HG03175 (cell line): ENCODE results near the gene ABHD2.
"Not testable (repeated sequence)": the region's sequence is repeated elsewhere in the genome, so short reads cannot be mapped to it uniquely, and the experiment has no call there.

Experiments used
- ATAC-seq: cut with Tn5 transposase; IDR thresholded peaks from one replicate; pipeline ENCODE4 v1.9.1; 2021; ENCODE audit warnings: mild to moderate bottlenecking, moderate library complexity; ENCODE audit not compliant: unreplicated experiment

The ABHD2 gene

DNA sequence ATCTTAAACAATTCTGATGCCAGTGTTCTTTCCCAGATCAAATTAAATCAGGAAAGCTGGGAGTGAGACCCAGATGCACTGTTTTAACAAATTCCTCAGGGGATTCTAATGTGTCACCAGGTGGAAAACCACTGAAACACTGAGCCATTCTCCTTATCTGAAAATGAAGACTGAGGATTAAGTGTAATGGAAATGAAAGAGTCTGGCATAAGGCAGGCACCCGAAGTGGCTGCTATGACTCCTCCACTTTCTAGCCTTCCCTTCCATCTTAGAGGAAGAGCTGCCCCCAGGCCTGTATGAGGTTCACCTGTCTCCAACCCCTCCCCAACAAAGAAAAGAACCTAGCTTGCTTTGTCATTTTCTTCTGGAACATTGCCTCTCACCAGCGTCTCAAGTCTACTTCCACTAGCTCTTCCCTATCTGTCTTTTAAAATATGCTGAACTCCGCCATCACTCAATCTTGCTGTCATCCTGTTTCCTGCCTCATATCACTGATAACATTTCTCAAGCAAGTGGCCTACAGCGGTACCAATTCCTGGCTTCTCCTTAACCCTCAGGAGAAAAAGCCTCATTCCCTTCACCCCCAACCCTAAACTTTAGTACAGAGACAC lies 13.7 kb upstream of the ABHD2 start:
- ATAC-seq = no peak

DNA sequence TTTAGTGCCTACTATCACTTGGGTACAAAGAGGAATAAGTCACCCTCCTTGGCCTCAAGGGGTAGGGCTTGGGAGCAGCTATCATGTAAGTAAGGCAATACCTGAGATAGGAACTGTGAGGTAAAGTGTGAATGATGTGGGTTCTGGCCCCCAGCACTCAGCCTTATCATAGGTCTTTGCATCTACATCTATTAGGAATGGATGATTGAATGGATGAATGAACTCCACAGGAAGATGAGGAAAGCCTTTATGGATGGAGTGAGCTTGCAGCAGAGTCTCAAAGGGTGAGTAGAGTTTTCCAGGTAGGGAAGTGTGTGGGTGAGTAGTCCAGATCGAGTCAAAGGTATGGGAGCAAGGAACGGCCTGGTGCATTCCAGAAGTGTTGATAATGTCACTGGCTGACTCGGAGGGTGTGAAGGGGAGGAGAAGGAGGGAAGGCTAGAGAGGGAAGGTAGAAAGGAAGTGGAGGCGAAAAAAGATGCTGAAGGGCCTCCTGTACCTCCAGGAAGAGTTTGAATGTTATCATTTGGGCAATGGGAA lies 13.1 kb upstream of the ABHD2 start:
- no peak for ATAC-seq

DNA sequence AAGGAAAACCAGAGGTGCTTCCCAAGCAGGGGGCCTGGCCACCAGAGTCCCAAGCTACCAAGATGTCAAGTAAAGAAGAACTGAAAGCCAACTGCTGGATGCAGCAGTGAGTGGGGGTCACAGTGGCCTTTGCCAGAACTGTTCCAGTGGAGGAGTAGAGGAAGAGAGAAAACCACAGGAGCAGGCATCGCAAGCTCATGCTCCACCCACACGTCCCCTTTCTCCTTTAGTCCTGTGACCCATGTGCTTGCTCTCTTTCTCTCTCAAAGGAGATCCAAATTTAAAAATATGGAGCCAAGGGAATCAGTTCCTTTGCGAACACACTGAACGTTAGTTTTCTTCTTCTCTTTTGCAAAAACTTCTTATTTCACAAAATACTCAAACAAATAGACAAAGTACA lies 12.4 kb upstream of the ABHD2 start:
- ATAC-seq = no peak

DNA sequence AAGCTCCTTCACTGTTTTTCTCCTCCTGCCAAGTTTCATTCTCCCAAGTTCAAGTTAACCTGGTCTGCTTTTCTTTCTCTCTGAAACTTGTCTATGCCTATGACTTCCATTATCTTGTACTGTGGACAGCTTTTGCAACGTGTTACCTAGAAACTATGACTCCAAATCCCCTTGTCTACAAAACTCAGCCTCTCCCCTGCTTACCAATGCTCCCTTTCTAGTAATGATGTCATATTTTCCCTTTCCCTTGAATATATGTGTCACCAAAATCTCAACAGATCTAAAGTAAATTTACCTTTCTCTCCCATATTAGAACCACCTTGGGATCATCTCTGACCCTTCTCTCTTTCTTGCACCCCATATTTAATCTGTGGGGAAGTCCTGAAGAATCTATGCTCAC lies 10.5 kb upstream of the ABHD2 start:
- ATAC-seq = no peak

DNA sequence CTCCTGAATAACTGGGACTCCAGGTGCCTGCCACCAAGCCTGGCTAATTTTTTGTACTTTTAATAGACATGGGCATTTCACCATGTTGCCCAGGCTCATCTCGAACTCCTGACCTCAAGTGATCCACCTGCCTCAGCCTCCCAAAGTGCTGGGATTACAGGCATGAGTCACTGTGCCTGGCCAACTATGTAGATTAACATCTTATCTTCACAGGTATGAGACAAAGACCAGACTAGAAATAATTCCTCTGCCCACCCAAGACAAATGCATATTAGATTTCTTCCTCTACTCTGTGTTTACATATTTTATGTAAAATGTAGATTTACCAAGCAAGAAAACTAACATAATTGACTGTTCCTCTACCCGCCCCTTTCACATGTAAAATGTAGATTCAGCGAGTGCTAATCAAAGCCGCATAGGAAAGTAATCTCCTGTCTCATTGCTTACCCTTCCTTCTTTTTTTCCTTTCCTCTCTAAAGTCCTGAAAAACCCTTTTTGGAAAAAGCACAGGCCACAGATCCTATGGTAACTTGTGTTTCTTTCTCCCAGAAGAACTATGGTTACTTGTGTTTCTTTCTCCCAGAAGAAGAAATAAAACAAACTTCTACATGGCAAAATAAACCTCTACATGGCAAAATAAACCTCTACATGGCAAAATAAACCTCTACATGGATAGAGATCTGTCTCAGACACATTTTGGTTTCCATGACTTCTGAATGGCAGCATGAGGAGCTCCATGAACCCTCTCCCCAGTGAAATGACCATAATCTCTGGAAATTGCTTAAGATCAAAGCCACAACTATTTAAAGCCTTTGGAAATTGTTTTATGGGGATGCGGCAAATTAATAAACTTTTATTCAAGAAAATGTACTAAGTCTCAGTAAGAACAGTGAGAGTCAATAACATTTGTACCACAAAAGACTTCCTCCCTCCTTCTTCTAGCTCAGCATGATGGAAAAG lies 9.1 kb upstream of the ABHD2 start:
- ATAC-seq = no peak

DNA sequence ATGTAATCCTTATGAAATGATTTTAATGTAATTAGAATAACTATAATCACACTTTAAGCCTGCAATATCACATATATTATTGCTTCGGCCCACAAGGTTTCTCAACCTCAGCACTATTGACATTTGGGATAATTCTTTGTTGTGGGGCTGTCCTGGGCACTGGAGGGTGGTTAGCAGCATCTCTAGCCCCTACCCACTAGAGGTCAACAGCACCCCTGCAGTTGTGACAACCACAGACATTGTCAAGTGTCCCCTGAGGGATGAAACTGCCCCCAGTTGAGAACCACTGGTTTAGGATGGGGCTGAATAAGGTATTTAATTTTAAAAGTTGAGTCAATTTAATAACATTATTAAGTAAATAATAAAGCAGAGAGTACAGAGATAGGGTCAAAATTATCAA lies 6.4 kb upstream of the ABHD2 start:
- no peak for ATAC-seq

DNA sequence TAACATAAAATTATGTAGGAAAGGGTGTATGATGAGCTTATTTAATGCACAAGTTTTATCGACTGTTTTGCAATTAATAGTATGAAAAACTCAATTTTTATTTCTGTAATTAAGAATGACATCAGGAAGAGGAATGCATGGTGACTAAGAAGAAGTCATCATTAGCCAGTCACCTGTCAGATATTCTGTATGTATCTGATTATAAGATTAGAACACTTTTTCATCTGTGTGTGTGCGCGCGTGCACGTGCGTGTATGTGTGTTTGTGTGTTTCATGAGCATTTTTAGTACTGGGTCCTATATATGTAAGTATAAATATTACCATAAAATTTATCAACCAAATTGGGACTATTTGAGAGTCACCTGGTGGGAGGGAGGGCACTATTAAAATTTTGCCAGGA lies 5.0 kb upstream of the ABHD2 start:
- ATAC-seq = no peak

DNA sequence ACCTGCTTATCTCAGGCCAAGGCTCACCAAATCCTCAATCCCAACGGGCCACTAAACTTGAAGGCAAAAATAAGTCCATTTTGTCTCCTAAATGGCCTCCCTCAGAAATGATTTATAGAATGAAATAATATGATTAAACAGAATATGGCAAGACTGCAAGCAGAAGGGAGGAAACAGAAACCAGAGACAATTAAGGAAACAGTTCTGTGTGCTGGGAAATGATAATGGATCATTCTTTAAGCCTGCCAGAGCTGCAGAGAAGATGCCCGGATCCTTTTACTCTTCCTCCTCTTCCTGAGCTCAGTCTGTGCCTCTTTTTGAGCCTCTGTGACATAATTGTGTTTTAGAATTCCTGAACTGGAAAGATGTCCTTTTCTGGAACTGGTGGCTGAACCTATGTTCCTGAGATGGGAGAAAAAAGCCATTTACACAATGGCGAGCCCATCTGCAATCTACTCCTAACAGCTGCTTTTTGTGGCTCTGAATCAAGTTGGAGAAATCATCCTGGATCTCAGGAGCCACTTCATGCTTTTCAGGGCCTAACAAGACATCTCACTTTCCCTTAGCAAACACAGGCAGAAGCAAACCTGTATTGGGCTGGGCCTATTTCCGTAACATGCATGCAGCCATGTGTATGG lies 2.8 kb upstream of the ABHD2 start:
- ATAC-seq = no peak

DNA sequence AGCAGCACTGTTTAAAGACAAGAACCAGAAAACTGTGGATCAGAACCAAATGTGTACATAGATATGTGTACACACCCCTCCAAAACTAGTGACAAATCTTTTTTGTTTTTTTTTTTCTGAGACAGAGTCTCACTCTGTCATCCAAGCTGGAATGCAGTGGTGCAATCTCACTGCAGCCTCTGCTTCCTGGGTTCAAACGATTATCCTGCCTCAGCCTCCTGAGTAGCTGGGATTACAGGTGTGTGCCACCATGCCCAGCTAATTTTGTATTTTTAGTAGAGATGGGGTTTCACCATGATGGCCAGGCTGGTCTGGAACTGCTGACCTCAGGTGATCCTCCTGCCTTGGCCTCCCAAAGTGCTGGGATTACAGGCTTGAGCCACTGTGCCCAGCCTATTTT lies 2.3 kb upstream of the ABHD2 start:
- ATAC-seq = not testable (repeated sequence)

DNA sequence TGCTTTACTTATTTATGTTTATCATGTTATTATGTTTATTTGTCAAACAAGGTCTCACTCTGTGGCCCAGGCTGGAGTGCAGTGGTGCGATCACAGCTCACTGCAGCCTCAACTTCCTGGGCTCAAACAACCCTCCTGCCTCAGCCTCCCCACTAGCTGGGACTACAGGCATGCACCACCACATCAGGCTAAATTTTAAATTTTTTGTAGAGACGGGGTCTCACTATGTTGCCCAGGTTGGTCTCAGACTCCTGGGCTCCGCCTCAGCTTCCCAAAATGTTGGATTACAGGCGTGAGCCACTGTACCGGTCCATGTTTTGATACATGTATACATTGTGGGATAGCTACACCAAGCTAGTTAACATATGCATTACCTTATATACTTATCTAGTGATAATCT lies 1.9 kb upstream of the ABHD2 start:
- ATAC-seq = not testable (repeated sequence)

DNA sequence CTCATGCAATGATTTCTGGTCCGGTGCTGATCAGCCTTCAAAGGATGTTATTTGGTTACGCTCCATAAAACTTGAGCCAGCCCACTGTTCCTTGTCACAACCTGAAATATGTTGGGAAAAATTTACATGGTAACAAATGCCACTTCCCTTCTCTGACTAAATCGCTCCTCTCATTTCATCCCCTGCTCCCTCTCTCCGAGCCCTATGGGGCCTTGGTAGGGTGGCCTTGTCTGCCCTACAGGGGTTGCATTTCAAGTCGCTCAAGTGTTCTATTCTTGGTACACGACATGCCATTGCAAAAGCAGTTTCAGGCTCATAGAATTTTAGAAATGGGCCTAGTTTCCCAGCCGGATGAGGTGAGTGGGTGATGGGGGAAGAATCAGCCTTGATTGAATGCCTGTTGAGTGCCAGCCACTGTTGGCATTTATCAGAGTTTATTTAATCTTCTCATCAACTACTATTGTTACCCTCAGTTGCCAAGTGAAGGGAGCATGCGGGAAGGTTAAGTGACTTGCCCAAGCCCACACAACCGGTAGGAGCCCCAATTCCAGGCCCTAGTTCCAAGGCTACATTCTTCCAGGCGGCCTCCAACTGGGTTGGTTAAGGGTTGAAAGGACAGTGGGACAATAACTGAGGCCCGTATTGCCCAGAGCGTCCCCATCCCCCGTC lies 961 bp upstream of the ABHD2 start:
- ATAC-seq = no peak

DNA sequence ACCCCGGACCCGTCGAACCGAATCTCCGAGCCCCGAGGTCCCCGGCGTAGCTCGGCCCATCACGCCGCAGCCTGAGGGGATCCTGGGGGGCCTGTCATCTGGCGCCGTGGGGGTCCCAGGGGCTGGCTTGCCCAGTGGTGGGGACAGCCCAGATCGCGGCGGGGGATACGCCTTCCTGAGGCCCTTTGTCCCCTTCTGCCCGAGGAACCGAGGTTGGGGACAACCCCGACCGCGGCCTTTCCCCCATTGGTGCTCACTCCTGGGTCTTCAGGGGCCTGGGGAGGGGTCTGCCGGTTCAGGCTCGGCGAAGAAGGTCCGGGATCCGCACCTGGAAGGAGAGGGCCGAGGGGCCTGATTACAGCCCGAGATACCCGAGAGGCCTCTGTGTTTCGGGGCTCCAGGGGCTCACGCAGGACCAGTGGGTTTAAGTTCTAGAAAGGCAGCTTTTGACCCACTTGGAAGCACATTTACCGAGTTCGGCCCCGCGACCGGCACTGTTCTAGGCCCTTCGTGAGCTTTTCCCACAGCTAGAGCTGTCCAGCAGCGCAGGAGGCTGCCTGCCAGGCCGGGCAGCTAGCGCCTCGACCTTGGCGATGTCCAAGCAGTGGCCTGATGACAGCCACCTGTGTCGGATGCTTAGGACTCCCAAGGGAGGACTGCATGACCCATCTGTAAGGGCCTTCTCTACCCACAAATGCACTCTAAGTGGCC lies 504 bp downstream of the ABHD2 start:
- ATAC-seq = no peak

DNA sequence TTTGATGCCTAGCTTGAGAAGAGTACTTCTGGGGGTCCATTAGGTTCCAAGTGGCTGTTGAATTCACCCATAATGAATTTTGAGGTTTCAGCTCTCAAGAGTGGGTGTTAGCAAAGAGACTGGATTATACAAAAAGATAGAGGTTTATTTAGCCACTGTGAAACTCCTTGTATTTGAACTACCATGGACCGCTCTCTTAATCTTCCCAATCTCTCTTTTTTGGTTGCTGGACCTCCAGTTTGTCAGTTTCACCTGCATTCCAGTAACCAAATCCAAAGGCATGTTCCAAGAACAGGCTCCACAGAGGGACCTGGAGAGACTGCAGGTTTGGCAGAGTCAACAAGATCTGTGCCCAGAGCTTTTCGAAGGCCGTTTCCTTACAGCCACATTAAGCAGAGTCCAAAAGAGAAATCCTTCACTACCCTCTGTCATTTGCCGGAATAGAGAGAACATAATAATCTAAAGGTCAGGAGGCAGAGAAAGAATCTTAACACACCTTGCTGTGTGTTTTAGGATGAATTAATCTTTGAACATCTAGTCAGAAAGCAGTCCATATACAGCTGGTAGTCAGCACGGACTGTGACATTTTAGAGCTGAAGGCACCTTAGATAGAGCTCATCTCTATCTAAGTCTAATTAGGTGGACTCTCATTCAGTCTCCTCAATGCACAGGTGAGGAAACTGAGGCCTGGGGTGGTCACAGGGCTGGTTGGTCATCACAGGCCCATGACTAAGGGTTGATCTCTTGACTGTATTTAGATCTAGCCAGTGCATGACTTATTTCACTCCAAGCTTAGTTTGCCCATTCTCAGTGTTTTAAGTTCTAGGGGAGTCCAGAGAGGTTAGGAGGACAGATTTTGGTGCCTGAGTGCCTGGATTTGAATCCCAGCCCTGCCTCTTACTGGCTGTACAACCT lies 1.3 kb downstream of the ABHD2 start:
- no peak for ATAC-seq

DNA sequence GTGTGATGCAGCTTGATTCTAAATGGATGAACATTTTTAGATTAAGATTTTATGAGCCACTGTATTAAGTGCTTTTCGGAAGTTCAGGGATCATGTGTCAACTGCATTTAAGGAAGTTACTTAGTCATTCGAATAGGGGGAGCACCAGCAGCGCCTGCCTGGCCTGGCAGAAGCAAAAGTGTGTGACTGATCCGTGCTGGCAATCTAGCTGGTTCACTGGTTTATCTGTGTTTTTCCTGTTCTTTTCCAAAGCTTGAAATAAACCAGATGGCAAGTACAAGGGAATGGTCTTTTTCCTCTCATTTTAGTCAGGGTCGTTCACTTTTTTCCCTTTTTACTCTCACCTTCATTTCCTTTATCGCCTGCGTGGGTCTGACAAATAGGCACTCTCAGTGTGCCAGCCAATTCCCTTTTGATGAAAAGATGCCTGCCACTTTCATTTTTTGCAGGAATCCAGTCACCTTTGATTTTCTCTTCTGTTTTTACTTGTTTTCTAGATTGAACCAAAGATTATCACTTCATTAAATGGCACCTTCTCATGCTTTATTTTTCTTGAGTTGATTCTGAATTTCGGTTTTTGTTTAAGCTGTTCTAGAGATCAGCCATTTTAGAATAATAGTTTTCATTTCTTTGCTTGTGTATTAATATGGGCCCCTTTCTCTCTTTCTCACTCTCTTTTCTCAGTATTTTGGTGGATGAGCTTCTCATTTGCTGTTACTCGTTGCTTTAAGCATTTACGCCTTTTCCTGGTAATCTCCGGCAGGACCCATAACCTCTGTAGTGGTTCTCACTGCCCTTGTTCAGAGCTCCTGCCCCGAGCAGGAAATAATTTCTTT lies 2.8 kb downstream of the ABHD2 start:
- no peak for ATAC-seq

DNA sequence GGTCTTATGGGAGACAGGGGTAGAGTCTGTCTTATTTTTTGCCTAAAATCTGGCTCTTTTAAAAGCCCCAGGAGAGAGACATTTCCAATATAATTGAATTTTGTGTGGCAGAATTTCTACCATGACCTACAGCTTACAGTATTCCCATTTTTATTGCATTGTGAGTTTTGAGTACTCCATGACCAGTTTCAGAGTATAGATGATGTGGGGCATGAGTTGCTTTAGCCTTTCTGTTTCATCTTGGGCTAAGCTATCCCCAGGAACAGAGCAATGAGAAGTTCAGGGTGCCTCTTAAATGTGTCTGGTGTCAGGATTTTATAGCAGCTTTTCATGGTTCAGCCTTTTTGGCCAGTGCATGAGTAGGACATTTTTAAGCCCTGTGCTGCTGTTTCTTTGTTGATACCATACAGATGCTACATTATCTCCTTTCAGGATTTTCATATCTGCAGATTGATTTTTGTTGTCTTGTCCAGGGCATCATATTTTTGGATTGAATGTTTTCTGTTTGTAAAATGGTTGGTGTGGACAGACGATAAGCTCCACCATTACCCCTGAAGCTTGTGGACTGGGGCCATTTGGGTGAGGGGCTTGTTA lies 3.5 kb downstream of the ABHD2 start:
- ATAC-seq = no peak

DNA sequence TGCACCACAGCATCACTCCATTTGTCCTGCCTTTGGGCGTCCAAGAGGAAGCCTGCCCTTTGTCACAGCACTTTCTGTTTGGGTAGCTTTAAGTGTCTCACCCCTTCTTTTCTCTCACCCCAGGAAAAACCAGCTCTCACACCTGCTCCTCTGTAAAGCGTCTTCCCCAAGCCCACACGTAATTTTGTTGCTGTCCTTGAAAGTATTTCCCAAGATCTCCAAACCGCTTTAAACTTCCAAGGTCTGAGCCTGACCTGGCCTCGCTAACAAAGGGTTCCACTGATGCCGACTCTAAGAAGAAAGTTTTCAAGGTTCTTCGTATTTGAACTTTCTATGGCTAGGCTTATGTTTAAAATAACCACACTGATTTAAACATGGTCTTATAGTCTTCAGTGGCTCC lies 5.3 kb downstream of the ABHD2 start:
- ATAC-seq = no peak

DNA sequence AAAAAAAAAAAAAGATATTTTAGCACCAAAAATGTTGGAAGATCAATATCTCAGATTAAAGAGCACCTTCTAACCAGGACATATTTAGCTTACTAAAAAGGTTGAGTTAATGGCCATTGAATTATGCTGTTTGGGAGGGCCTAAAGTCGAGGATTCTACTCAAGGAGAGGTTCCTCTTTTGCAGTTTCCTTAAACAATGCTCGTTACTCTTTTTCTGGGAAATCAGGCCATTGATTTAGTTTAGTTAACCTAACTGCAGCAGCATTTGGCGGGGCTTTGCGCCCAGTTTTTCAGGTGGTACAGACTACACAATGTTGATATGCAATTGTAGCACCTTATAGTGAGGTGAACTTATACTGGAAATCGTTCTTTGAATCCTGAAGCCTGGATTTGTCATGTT lies 6.8 kb downstream of the ABHD2 start:
- no peak for ATAC-seq

DNA sequence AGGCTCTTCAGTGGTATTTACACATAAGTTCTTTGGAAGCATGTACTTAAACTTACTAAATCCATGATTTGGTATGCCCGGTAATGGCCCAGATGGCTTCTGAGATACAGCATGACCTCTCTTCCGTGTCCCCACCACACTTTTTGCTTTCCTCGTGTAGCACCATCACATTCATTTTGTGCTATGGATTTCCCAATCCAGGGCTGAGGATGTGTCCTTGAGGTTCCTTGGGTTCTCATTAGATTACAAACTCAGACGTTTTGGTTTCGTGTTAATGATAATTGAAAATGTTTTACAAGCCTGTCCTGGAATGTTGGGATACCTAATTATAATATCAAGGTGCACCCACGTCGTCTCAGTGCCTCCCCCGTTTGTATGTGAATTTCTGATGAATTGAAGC lies 7.3 kb downstream of the ABHD2 start:
- no peak for ATAC-seq
